ENCODE data around the gene PRRT1B.

PRRT1B gene

DNA sequence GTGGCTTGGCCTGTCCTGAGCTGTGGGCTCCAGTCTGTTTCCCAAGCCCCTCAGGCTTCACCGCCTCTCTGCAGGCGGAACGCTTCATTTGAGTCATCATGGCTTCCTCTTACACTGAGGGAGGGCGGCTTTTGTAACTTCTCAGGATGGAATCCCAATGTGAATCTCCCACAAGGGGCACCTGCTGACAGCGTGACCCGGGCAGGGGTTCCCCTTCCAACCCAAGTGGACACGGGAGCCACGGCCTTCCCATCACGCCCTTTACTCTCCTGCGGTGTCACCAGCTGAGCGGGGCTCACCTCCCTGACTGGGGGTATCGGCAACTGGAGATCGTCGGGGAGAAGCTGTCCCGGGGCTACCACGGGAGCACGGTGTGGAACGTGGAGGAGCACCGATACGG lies 26.8 kb upstream of the PRRT1B start:
- Histone ChIP-seq H3K27ac (no peak overlapping the region), H3K27me3 (replicated peaks) (no peaks in the 10 kb centered on the region), H3K4me3 (ENCODE audit: low read depth, low read length) (no peak overlapping the region), H3K36me3 (replicated peaks) (peaks cover 65% of the 10 kb centered on the region)
- DNase-seq: no peak
- in situ Hi-C loops (cut with HindIII; ENCODE audit: low pct_ligation_motif_present, low sequenced_read_pairs): no loop called here
- TF ChIP-seq CTCF (IDR thresholded peaks at IDR 0.05; ENCODE audit: low read depth, low read length, missing control alignments): no peak

- in situ Hi-C loops (cut with HindIII; ENCODE audit: low pct_ligation_motif_present, low sequenced_read_pairs): no loop called here
- DNase-seq: no peak
- H3K4me3 ChIP-seq (ENCODE audit: low read depth, low read length): no peak overlapping the region
- peaks cover 63% of the 10 kb centered on the region for H3K36me3 ChIP-seq (replicated peaks)
- H3K27ac ChIP-seq: no peak overlapping the region
- no peaks in the 10 kb centered on the region for H3K27me3 ChIP-seq (replicated peaks)
- TF ChIP-seq CTCF (IDR thresholded peaks at IDR 0.05; ENCODE audit: low read depth, low read length, missing control alignments): no peak
Measured at GRCh38 chr9:131520503-131520902, 24.8 kb upstream of the PRRT1B start.

GRCh38 chr9:131521203-131521602 lies 24.1 kb upstream of the PRRT1B start:
- in situ Hi-C loops (cut with HindIII; ENCODE audit: low pct_ligation_motif_present, low sequenced_read_pairs): no loop called here
- DNase-seq: no peak
- H3K27me3 ChIP-seq (replicated peaks): no peaks in the 10 kb centered on the region
- no peak for TF ChIP-seq CTCF (IDR thresholded peaks at IDR 0.05; ENCODE audit: low read depth, low read length, missing control alignments)
- no peak overlapping the region for H3K4me3 ChIP-seq (ENCODE audit: low read depth, low read length)
- peaks cover 63% of the 10 kb centered on the region for H3K36me3 ChIP-seq (replicated peaks)
- H3K27ac ChIP-seq: no peak overlapping the region

GRCh38 chr9:131521822-131522221 lies 23.5 kb upstream of the PRRT1B start:
- no peak for DNase-seq
- no peak overlapping the region for H3K4me3 ChIP-seq (ENCODE audit: low read depth, low read length)
- no peak overlapping the region for H3K27ac ChIP-seq
- H3K36me3 ChIP-seq (replicated peaks): peaks cover 57% of the 10 kb centered on the region
- TF ChIP-seq CTCF (IDR thresholded peaks at IDR 0.05; ENCODE audit: low read depth, low read length, missing control alignments): no peak
- no peaks in the 10 kb centered on the region for H3K27me3 ChIP-seq (replicated peaks)
- in situ Hi-C loops (cut with HindIII; ENCODE audit: low pct_ligation_motif_present, low sequenced_read_pairs): no loop called here

DNA sequence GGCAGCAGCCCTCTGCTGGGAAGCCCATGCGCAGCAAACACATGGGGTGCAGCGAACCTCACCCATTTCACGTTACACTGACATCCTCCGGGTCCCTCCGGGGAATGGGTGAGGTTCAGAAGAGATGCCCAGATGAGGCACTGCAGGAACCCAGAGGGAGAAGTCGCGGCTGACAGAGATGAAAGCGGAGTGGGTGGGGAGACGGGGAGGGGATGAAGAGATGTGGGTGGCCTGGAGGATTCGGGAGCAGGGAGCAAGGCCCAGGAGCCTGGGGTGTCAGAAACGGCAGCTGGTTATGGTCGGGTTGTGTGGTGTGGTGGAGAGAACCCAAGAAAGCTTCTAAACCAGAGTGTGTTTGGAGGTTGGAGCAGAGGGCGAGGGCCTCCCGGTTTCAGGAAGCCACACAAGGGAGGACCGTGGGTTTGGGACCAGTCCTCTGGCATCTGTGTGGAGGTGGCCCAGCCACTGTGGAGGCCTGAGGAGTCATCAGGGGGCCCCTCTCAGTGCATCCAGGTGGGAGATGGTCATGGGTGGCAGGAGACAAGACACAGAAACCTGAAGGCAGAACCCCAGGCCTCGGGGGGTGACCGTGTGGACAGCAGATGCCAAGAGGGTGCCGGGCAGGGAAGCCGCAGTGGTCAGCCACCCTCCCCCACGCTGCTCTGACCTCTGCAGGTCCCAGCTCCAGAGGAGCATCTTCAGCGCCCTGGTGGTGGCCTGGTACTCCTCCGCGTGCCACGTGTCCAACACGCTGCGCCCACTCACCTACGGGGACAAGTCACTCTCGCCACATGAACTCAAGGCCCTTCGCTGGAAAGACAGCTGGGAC lies 22.9 kb upstream of the PRRT1B start:
- Histone ChIP-seq H3K27me3 (replicated peaks) (no peaks in the 10 kb centered on the region), H3K27ac (no peak overlapping the region), H3K36me3 (replicated peaks) (peaks cover 53% of the 10 kb centered on the region), H3K4me3 (ENCODE audit: low read depth, low read length) (no peak overlapping the region)
- TF ChIP-seq CTCF (IDR thresholded peaks at IDR 0.05; ENCODE audit: low read depth, low read length, missing control alignments): no peak
- DNase-seq: no peak
- in situ Hi-C loops (cut with HindIII; ENCODE audit: low pct_ligation_motif_present, low sequenced_read_pairs): no loop called here

DNA sequence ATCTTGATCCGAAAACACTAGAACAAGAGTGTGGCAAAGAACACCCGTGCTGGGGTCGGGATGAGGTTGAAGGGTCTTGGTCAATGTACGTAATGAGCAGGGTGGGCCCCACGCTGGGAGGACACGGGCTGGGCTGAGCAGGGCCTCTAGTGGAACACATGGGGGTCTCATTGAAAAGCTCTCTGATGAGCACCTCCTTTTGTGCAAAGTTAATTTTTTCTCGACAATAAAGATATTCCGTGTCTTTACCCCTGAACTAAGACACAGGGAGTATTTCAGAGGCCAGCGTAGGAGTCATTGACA lies 22.3 kb upstream of the PRRT1B start:
- no peak for TF ChIP-seq CTCF (IDR thresholded peaks at IDR 0.05; ENCODE audit: low read depth, low read length, missing control alignments)
- H3K36me3 ChIP-seq (replicated peaks): peaks cover 51% of the 10 kb centered on the region
- H3K27me3 ChIP-seq (replicated peaks): no peaks in the 10 kb centered on the region
- in situ Hi-C loops (cut with HindIII; ENCODE audit: low pct_ligation_motif_present, low sequenced_read_pairs): no loop called here
- no peak overlapping the region for H3K27ac ChIP-seq
- no peak for DNase-seq
- H3K4me3 ChIP-seq (ENCODE audit: low read depth, low read length): no peak overlapping the region

All from brain microvascular endothelial cell (primary cell).